ENCODE data around the gene ZYX. TPM values are rescaled to one million over a fixed set of nuclear protein-coding genes. Genes with fewer than 3 reads are reported as not detected.

ZYX gene
- polyA plus RNA-seq, 1 donor from 2014 or later = 10.0 TPM

DNA sequence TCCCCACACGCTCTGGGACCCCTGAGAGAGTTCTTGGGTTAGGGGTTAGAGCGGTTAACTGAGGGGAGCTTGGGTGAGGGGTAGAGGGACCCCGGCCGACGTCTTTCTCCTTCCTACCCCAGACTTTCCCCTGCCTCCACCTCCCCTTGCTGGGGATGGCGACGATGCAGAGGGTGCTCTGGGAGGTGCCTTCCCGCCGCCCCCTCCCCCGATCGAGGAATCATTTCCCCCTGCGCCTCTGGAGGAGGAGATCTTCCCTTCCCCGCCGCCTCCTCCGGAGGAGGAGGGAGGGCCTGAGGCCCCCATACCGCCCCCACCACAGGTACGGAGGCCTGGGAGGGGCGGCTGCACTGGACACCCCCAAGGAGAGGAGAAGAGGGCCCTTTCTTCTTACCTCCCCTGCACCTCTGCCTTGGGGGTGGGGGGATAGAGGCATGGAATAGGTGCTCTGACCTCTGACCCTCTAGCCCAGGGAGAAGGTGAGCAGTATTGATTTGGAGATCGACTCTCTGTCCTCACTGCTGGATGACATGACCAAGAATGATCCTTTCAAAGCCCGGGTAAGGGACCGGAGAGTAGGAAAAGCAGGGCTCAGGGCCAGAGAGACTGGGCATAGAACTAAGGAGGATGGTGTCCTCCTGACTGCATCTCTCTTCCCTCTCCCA is 1.1 kb downstream of the ZYX start:
- Histone ChIP-seq H3K9ac (ENCODE audit: low read length) (peak overlapping the region; percentile 100), H4K20me1 (ENCODE audit: insufficient read depth) (no peaks in the 10 kb centered on the region), H3K27me3 (ENCODE audit: insufficient read depth, low read depth, low read length) (no peaks in the 10 kb centered on the region), H3K9me2 (ENCODE audit: insufficient read depth, low read length) (no peaks in the 10 kb centered on the region), H3K27ac (ENCODE audit: low read length) (peak overlapping the region; percentile 51), H3F3A (ENCODE audit: insufficient read depth, low read length, poor library complexity, severe bottlenecking) (no peaks in the 10 kb centered on the region), H3K4me3 (ENCODE audit: low read length) (peak overlapping the region; percentile 100), H3K4me2 (ENCODE audit: low read length) (peak overlapping the region; percentile 86), H3K9me3 (ENCODE audit: low read length) (no peaks in the 10 kb centered on the region), H3K79me2 (replicated peaks; ENCODE audit: insufficient read depth, low read length) (peaks cover 6% of the 10 kb centered on the region), H3K36me3 (ENCODE audit: insufficient read depth, low read length) (no peaks in the 10 kb centered on the region), H2AFZ (ENCODE audit: low read depth, low read length) (peak overlapping the region; percentile 56)
- TF ChIP-seq SMC3 (conservative IDR thresholded peaks at IDR 0.05; ENCODE audit: poor library complexity) (no peak), MXI1 (conservative IDR thresholded peaks at IDR 0.05; ENCODE audit: poor library complexity, severe bottlenecking) (no peak), RAD21 (conservative IDR thresholded peaks at IDR 0.05) (no peak), EZH2 (IDR thresholded peaks at IDR 0.05; ENCODE audit: borderline replicate concordance, insufficient read depth, low read length, poor library complexity, severe bottlenecking) (no peak), POLR2AphosphoS5 (IDR thresholded peaks at IDR 0.05) (no peak), TAF1 (IDR thresholded peaks at IDR 0.05; ENCODE audit: low read depth) (no peak), EP300 (conservative IDR thresholded peaks at IDR 0.05; ENCODE audit: poor library complexity, severe bottlenecking) (no peak)
- TF ChIP-seq, protein P1, sequence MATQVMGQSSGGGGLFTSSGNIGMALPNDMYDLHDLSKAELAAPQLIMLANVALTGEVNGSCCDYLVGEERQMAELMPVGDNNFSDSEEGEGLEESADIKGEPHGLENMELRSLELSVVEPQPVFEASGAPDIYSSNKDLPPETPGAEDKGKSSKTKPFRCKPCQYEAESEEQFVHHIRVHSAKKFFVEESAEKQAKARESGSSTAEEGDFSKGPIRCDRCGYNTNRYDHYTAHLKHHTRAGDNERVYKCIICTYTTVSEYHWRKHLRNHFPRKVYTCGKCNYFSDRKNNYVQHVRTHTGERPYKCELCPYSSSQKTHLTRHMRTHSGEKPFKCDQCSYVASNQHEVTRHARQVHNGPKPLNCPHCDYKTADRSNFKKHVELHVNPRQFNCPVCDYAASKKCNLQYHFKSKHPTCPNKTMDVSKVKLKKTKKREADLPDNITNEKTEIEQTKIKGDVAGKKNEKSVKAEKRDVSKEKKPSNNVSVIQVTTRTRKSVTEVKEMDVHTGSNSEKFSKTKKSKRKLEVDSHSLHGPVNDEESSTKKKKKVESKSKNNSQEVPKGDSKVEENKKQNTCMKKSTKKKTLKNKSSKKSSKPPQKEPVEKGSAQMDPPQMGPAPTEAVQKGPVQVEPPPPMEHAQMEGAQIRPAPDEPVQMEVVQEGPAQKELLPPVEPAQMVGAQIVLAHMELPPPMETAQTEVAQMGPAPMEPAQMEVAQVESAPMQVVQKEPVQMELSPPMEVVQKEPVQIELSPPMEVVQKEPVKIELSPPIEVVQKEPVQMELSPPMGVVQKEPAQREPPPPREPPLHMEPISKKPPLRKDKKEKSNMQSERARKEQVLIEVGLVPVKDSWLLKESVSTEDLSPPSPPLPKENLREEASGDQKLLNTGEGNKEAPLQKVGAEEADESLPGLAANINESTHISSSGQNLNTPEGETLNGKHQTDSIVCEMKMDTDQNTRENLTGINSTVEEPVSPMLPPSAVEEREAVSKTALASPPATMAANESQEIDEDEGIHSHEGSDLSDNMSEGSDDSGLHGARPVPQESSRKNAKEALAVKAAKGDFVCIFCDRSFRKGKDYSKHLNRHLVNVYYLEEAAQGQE (IDR thresholded peaks at IDR 0.05; ENCODE audit: borderline replicate concordance) = no peak
- TF ChIP-seq, protein P2, sequence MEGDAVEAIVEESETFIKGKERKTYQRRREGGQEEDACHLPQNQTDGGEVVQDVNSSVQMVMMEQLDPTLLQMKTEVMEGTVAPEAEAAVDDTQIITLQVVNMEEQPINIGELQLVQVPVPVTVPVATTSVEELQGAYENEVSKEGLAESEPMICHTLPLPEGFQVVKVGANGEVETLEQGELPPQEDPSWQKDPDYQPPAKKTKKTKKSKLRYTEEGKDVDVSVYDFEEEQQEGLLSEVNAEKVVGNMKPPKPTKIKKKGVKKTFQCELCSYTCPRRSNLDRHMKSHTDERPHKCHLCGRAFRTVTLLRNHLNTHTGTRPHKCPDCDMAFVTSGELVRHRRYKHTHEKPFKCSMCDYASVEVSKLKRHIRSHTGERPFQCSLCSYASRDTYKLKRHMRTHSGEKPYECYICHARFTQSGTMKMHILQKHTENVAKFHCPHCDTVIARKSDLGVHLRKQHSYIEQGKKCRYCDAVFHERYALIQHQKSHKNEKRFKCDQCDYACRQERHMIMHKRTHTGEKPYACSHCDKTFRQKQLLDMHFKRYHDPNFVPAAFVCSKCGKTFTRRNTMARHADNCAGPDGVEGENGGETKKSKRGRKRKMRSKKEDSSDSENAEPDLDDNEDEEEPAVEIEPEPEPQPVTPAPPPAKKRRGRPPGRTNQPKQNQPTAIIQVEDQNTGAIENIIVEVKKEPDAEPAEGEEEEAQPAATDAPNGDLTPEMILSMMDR (IDR thresholded peaks at IDR 0.05; ENCODE audit: poor library complexity, severe bottlenecking) = no peak

DNA sequence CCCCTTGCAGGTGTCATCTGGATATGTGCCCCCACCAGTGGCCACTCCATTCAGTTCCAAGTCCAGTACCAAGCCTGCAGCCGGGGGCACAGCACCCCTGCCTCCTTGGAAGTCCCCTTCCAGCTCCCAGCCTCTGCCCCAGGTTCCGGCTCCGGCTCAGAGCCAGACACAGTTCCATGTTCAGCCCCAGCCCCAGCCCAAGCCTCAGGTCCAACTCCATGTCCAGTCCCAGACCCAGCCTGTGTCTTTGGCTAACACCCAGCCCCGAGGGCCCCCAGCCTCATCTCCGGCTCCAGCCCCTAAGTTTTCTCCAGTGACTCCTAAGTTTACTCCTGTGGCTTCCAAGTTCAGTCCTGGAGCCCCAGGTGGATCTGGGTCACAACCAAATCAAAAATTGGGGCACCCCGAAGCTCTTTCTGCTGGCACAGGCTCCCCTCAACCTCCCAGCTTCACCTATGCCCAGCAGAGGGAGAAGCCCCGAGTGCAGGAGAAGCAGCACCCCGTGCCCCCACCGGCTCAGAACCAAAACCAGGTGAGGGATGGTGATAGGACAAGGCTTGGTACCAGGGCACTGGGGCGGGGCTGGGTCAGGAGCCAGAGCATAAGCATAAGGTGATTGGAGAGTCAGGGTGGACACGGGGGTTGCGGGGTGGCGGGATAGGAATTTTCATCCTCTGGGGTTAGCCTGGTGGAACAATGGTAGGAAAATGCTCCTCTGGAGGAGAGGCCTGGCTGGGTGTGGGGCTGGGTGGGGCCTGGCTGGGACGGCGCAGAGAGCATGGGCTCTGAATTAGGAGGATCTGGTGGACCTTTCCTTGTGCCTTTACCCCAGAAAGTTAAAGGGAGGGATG is 1.9 kb downstream of the ZYX start:
- H4K20me1 ChIP-seq (ENCODE audit: insufficient read depth) = no peaks in the 10 kb centered on the region
- H3K9me3 ChIP-seq (ENCODE audit: low read length) = no peaks in the 10 kb centered on the region
- H3K9me2 ChIP-seq (ENCODE audit: insufficient read depth, low read length) = no peaks in the 10 kb centered on the region
- H3F3A ChIP-seq (ENCODE audit: insufficient read depth, low read length, poor library complexity, severe bottlenecking) = no peaks in the 10 kb centered on the region
- no peak overlapping the region for H3K27ac ChIP-seq (ENCODE audit: low read length)
- peaks cover 6% of the 10 kb centered on the region for H3K79me2 ChIP-seq (replicated peaks; ENCODE audit: insufficient read depth, low read length)
- no peaks in the 10 kb centered on the region for H3K36me3 ChIP-seq (ENCODE audit: insufficient read depth, low read length)
- no peak for TF ChIP-seq EP300 (conservative IDR thresholded peaks at IDR 0.05; ENCODE audit: poor library complexity, severe bottlenecking)
- no peak for TF ChIP-seq EZH2 (IDR thresholded peaks at IDR 0.05; ENCODE audit: borderline replicate concordance, insufficient read depth, low read length, poor library complexity, severe bottlenecking)
- TF ChIP-seq TAF1 (IDR thresholded peaks at IDR 0.05; ENCODE audit: low read depth) = no peak
- no peak for TF ChIP-seq RAD21 (conservative IDR thresholded peaks at IDR 0.05)
- H3K27me3 ChIP-seq (ENCODE audit: insufficient read depth, low read depth, low read length) = no peaks in the 10 kb centered on the region
- H3K4me2 ChIP-seq (ENCODE audit: low read length) = no peak overlapping the region
- no peak overlapping the region for H3K9ac ChIP-seq (ENCODE audit: low read length)
- peak overlapping the region; percentile 100 for H3K4me3 ChIP-seq (ENCODE audit: low read length)
- no peak overlapping the region for H2AFZ ChIP-seq (ENCODE audit: low read depth, low read length)
